Astrocyte (in vitro differentiated cells and primary cell): ENCODE results near the gene ZNF407. TPM values are rescaled to one million over a fixed set of nuclear protein-coding genes. Genes with fewer than 3 reads are reported as not detected.

ENCODE experiments used
- DNase-seq: peaks from one replicate; pipeline ENCODE4 v3.0.0-alpha.2; 2010; ENCODE audit warnings: low read depth
- FAIRE-seq: peaks from 2 replicates; lab custom pipeline; 2011; peaks lifted over from hg19 to GRCh38; lab: Jason Lieb, UNC
- H2AFZ ChIP-seq: 2 replicates; pipeline ENCODE4 v1.6.0; 2012; ENCODE audit warnings: low read depth, low read length, inconsistent platforms
- H3K27ac ChIP-seq: 2 replicates; pipeline ENCODE4 v1.5.1; 2011; ENCODE audit warnings: low read depth, low read length, inconsistent platforms
- H3K27me3 ChIP-seq: 2 replicates; pipeline ENCODE4 v1.6.0; 2011; ENCODE audit warnings: low read length, inconsistent platforms; ENCODE audit not compliant: insufficient read depth
- H3K36me3 ChIP-seq: 2 replicates; pipeline ENCODE4 v1.5.1; 2011; ENCODE audit warnings: low read length, inconsistent platforms; ENCODE audit not compliant: insufficient read depth
- H3K4me1 ChIP-seq: 2 replicates; pipeline ENCODE4 v1.5.1; 2011; ENCODE audit warnings: low read length, inconsistent platforms; ENCODE audit not compliant: insufficient read depth
- H3K4me2 ChIP-seq: 2 replicates; pipeline ENCODE4 v1.6.0; 2012; ENCODE audit warnings: low read length, inconsistent platforms
- H3K4me3 ChIP-seq: 2 replicates; pipeline ENCODE4 v1.5.1; 2011; ENCODE audit warnings: low read depth, mild to moderate bottlenecking, low read length, inconsistent platforms; ENCODE audit not compliant: insufficient read depth
- H3K79me2 ChIP-seq: 2 replicates; pipeline ENCODE4 v1.6.0; 2012; ENCODE audit warnings: mild to moderate bottlenecking, low read length, inconsistent platforms; ENCODE audit not compliant: insufficient read depth
- H3K9ac ChIP-seq: 2 replicates; pipeline ENCODE4 v1.6.0; 2012; ENCODE audit warnings: mild to moderate bottlenecking, low read length, inconsistent platforms
- H3K9me3 ChIP-seq: 2 replicates; pipeline ENCODE4 v1.5.1; 2012; ENCODE audit warnings: low read depth, mild to moderate bottlenecking, low read length, inconsistent platforms; ENCODE audit not compliant: insufficient read depth
- H4K20me1 ChIP-seq: 2 replicates; pipeline ENCODE4 v1.6.0; 2012; ENCODE audit warnings: low read length, inconsistent platforms; ENCODE audit not compliant: insufficient read depth
- H3K27ac Mint-ChIP-seq: one replicate; pipeline ENCODE4 v1.8.0; 2021; ENCODE audit warnings: mild to moderate bottlenecking, mixed read lengths; ENCODE audit not compliant: unreplicated experiment
- H3K27me3 Mint-ChIP-seq: one replicate; pipeline ENCODE4 v1.8.0; 2021; ENCODE audit warnings: low read depth, mixed read lengths; ENCODE audit not compliant: unreplicated experiment
- H3K36me3 Mint-ChIP-seq: one replicate; pipeline ENCODE4 v1.8.0; 2021; ENCODE audit warnings: low read depth, mixed read lengths; ENCODE audit not compliant: unreplicated experiment
- H3K4me1 Mint-ChIP-seq: one replicate; pipeline ENCODE4 v1.8.0; 2021; ENCODE audit warnings: low read depth, mixed read lengths; ENCODE audit not compliant: unreplicated experiment
- H3K4me3 Mint-ChIP-seq: one replicate; pipeline ENCODE4 v1.8.0; 2021; ENCODE audit warnings: mild to moderate bottlenecking, moderate library complexity, mixed read lengths; ENCODE audit not compliant: unreplicated experiment
- H3K9me3 Mint-ChIP-seq: one replicate; pipeline ENCODE4 v1.8.0; 2021; ENCODE audit warnings: mild to moderate bottlenecking, mixed read lengths; ENCODE audit not compliant: unreplicated experiment
- EZH2 ChIP-seq: IDR thresholded peaks from 2 replicates; pipeline ENCODE4 v1.6.1; 2012; ENCODE audit warnings: mild to moderate bottlenecking, low read length, inconsistent platforms; ENCODE audit not compliant: insufficient read depth
- total RNA-seq: library from RNA; stranded (reverse); gene quantifications from 2 replicates; pipeline ENCODE4 v1.2.1, GENCODE V29; 2021
- TF ChIP-seq, protein P1 (sequence below): IDR thresholded peaks from 2 replicates; pipeline ENCODE4 v1.5.1; 2011; ENCODE audit warnings: low read depth, mild to moderate bottlenecking, inconsistent platforms, low read length, moderate library complexity; ENCODE audit not compliant: insufficient read depth

Gene ZNF407
- total RNA-seq, 1 donor from 2014 or later = 13.8 TPM

- Mint-ChIP-seq H3K27ac (no peak overlapping the region), H3K36me3 (no peaks in the 10 kb centered on the region), H3K9me3 (no peaks in the 10 kb centered on the region), H3K4me1 (peaks cover 9% of the 10 kb centered on the region), H3K4me3 (no peak overlapping the region), H3K27me3 (no peaks in the 10 kb centered on the region)
- Histone ChIP-seq H3K27ac (no peak overlapping the region), H3K27me3 (no peaks in the 10 kb centered on the region), H3K79me2 (no peaks in the 10 kb centered on the region), H3K9me3 (no peaks in the 10 kb centered on the region), H2AFZ (no peak overlapping the region), H4K20me1 (no peaks in the 10 kb centered on the region), H3K4me1 (peaks cover 9% of the 10 kb centered on the region), H3K36me3 (no peaks in the 10 kb centered on the region), H3K4me2 (no peak overlapping the region), H3K9ac (no peak overlapping the region), H3K4me3 (no peak overlapping the region)
- DNase-seq (no peak), FAIRE-seq (no peak)
- TF ChIP-seq EZH2 = no peak
- TF ChIP-seq, protein P1, sequence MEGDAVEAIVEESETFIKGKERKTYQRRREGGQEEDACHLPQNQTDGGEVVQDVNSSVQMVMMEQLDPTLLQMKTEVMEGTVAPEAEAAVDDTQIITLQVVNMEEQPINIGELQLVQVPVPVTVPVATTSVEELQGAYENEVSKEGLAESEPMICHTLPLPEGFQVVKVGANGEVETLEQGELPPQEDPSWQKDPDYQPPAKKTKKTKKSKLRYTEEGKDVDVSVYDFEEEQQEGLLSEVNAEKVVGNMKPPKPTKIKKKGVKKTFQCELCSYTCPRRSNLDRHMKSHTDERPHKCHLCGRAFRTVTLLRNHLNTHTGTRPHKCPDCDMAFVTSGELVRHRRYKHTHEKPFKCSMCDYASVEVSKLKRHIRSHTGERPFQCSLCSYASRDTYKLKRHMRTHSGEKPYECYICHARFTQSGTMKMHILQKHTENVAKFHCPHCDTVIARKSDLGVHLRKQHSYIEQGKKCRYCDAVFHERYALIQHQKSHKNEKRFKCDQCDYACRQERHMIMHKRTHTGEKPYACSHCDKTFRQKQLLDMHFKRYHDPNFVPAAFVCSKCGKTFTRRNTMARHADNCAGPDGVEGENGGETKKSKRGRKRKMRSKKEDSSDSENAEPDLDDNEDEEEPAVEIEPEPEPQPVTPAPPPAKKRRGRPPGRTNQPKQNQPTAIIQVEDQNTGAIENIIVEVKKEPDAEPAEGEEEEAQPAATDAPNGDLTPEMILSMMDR = no peak
Measured at GRCh38 chr18:74873629-74874028, 276.0 kb downstream of the ZNF407 start.

DNA sequence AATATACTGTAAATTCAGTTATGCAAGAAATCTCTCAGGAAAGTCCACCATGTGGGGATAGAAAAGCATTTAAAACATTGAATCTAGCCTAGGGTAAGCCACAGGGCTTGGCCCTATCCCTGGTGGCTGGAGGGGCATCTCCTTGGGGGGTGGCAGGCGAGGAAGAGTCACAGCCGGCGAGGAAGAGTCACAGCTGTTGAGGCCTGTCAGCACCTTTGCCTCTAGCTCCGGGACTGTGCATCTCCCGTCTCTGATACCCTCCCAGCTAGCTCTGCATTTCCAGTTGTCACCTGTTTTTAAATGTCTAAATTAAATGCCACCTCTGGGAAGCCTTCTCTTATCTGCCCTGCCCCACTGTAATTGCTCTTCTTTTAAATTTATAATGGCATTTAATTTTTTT, 276.7 kb downstream of the ZNF407 start:
- no peaks in the 10 kb centered on the region for H3K9me3 ChIP-seq
- FAIRE-seq = no peak
- TF ChIP-seq EZH2 = no peak
- TF ChIP-seq, protein P1 = no peak
- H3K79me2 ChIP-seq = no peaks in the 10 kb centered on the region
- Mint-ChIP-seq H3K9me3 (no peaks in the 10 kb centered on the region), H3K4me3 (no peak overlapping the region), H3K4me1 (peaks cover 9% of the 10 kb centered on the region), H3K27me3 (no peaks in the 10 kb centered on the region), H3K36me3 (no peaks in the 10 kb centered on the region), H3K27ac (no peak overlapping the region)
- no peaks in the 10 kb centered on the region for H3K27me3 ChIP-seq
- no peaks in the 10 kb centered on the region for H3K36me3 ChIP-seq
- no peaks in the 10 kb centered on the region for H4K20me1 ChIP-seq
- H3K4me2 ChIP-seq = no peak overlapping the region
- H3K4me3 ChIP-seq = no peak overlapping the region
- H3K9ac ChIP-seq = no peak overlapping the region
- no peak overlapping the region for H2AFZ ChIP-seq
- H3K4me1 ChIP-seq = peaks cover 9% of the 10 kb centered on the region
- no peak overlapping the region for H3K27ac ChIP-seq
- no peak for DNase-seq

DNA sequence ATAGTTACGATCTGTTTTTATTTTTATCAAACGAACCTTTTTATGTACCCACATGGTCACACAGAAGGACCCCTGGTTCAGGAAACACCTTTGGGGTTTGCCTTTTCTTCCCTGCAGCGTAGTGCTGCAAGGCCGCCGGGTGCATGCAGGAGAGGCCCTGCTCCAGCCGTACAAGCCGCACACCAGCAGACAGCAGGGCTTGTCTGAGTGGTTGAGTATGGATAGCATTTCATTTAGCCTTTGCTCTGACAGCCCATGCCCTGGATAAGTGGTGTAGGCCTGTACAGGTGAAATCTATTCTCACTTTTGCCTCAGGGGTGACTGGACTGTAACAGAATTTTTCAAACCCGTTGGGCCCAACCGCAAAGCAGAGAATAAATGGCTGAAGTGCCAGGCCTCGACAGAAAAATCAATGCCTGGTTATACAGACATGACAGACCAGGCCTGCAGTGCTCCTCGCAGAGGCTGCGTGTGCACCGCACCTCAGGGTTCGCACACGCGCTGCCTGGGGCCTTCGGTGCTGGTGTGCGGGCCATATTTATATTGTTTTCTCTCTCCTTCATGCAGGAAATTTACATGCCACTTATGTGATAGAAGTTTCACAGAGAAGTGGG, 279.1 kb downstream of the ZNF407 start:
- no peak overlapping the region for H3K27ac ChIP-seq
- H3K4me1 ChIP-seq = no peaks in the 10 kb centered on the region
- Mint-ChIP-seq H3K27ac (no peak overlapping the region), H3K4me3 (no peak overlapping the region), H3K4me1 (no peaks in the 10 kb centered on the region), H3K27me3 (no peaks in the 10 kb centered on the region), H3K9me3 (peaks cover 1% of the 10 kb centered on the region), H3K36me3 (peaks cover 7% of the 10 kb centered on the region)
- FAIRE-seq (no peak), DNase-seq (no peak)
- H3K4me3 ChIP-seq = no peak overlapping the region
- H3K9me3 ChIP-seq = no peaks in the 10 kb centered on the region
- H4K20me1 ChIP-seq = no peaks in the 10 kb centered on the region
- no peaks in the 10 kb centered on the region for H3K79me2 ChIP-seq
- H3K27me3 ChIP-seq = no peaks in the 10 kb centered on the region
- H3K36me3 ChIP-seq = peaks cover 3% of the 10 kb centered on the region
- no peak overlapping the region for H2AFZ ChIP-seq
- H3K9ac ChIP-seq = no peak overlapping the region
- H3K4me2 ChIP-seq = no peak overlapping the region
- TF ChIP-seq EZH2 = no peak
- TF ChIP-seq, protein P1 = no peak
